Activated naive CD4-positive, alpha-beta T cell (primary cell): ENCODE data around the gene LAMA1.
"Not testable (repeated sequence)": the region's sequence is repeated elsewhere in the genome, so short reads cannot be mapped to it uniquely, and the experiment has no call there.

Experiments used
- DNase-seq, 4 experiments: peaks; one replicate each; lab custom pipeline; 2025; lab: John Stamatoyannopoulos, UW

The LAMA1 gene

GRCh38 chr18:6949800-6950586 is 167.6 kb downstream of the LAMA1 start:
- no peak for DNase-seq

GRCh38 chr18:6948281-6949055 is 169.1 kb downstream of the LAMA1 start:
- no peak for DNase-seq

GRCh38 chr18:6947338-6948030 is 170.1 kb downstream of the LAMA1 start:
- no peak for DNase-seq

GRCh38 chr18:6943143-6943542 is 174.5 kb downstream of the LAMA1 start:
- no peak for DNase-seq

- DNase-seq: no peak
Observed at GRCh38 chr18:6942742-6943141, 174.9 kb downstream of the LAMA1 start.

GRCh38 chr18:6941996-6942395 is 175.6 kb downstream of the LAMA1 start:
- no peak for DNase-seq

GRCh38 chr18:6940451-6940850 is 177.1 kb downstream of the LAMA1 start:
- DNase-seq: no peak

GRCh38 chr18:6939972-6940371 is 177.6 kb downstream of the LAMA1 start:
- DNase-seq: no peak

GRCh38 chr18:6938403-6938802 is 179.2 kb downstream of the LAMA1 start:
- not testable (repeated sequence) for DNase-seq

GRCh38 chr18:6938003-6938402 is 179.6 kb downstream of the LAMA1 start:
- no peak for DNase-seq

- DNase-seq: no peak
Observed at GRCh38 chr18:6934859-6935258, 182.7 kb downstream of the LAMA1 start.

GRCh38 chr18:6929370-6930102 is 188.1 kb downstream of the LAMA1 start:
- DNase-seq: no peak

- DNase-seq: no peak
Observed at GRCh38 chr18:6928359-6928758, 189.2 kb downstream of the LAMA1 start.

GRCh38 chr18:6927153-6927552 is 190.4 kb downstream of the LAMA1 start:
- DNase-seq: no peak

- no peak for DNase-seq
Observed at GRCh38 chr18:6923220-6923619, 194.4 kb downstream of the LAMA1 start.

GRCh38 chr18:6921571-6921970 is 196.0 kb downstream of the LAMA1 start:
- DNase-seq: no peak

GRCh38 chr18:6920099-6920955 is 197.3 kb downstream of the LAMA1 start:
- DNase-seq: no peak

- DNase-seq: no peak
Observed at GRCh38 chr18:6917072-6917471, 200.5 kb downstream of the LAMA1 start.

GRCh38 chr18:6901286-6901926 is 216.2 kb downstream of the LAMA1 start:
- DNase-seq: no peak

- DNase-seq: no peak
Observed at GRCh38 chr18:6891788-6892187, 225.8 kb downstream of the LAMA1 start.
